ENCODE data around the gene COL24A1.
"Not testable (repeated sequence)": the region's sequence is repeated elsewhere in the genome, so short reads cannot be mapped to it uniquely, and the experiment has no call there.

Gene COL24A1

DNA sequence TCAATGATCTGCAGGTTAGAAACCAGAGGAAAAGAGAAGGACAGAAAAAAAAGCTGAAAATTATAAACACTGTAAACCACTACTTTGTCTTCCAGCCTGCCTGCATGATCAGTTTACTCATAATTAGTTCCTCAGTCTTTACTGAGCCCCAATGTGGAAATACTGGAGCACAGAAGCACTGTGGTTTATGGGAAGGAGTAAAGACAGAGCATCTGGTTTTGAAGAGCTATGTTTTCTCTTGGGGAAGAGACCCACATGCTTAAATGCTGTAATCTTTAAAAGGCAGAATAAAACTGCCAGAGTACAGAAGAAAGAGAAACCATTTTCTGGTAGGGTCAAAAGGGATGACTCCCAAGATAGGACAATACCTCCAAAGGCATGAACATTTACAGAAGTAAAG lies 289.4 kb downstream of the COL24A1 start:
- DNase-seq, result no peak

- DNase-seq, result no peak
These were observed 291.4 kb downstream of the COL24A1 start for GRCh38 chr1:85865213-85865612.

- DNase-seq, result no peak
These were observed 291.8 kb downstream of the COL24A1 start for GRCh38 chr1:85864727-85865126.

DNA sequence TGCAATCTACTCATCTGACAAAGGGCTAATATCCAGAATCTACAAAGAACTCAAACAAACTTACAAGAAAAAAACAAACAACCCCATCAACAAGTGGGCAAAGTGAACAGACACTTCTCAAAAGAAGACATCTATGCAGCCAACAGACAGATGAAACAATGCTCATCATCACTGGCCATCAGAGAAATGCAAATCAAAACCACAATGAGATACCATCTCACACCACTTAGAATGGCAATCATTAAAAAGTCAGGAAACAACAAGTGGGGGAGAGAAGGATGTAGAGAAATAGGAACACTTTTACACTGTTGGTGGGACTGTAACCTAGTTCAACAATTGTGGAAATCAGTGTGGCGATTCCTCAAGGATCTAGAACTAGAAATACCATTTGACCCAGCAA lies 292.9 kb downstream of the COL24A1 start:
- not testable (repeated sequence) for DNase-seq

GRCh38 chr1:85862456-85862855 lies 294.1 kb downstream of the COL24A1 start:
- DNase-seq, result no peak

GRCh38 chr1:85857991-85858390 lies 298.6 kb downstream of the COL24A1 start:
- DNase-seq, result no peak

DNA sequence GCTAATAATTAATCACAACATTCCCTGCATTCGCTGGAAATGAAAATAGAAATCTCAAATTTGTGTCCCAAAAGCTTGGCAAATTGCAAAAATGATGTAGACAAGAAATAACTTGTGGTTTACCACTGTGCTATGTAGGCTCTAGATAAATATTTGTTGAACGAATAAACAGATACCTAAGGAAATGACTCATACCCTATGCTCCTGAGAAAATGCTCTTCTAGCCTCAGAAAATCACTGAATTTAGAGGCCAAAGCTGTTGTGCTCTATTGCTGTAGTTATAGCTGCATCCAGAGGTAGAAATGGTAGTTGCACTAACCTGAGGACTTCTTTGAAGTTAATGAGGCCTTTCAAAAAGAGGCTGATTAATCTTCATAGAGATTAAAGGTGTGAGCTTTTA lies 306.3 kb downstream of the COL24A1 start:
- no peak for DNase-seq

GRCh38 chr1:85849660-85850059 lies 306.9 kb downstream of the COL24A1 start:
- no peak for DNase-seq

DNA sequence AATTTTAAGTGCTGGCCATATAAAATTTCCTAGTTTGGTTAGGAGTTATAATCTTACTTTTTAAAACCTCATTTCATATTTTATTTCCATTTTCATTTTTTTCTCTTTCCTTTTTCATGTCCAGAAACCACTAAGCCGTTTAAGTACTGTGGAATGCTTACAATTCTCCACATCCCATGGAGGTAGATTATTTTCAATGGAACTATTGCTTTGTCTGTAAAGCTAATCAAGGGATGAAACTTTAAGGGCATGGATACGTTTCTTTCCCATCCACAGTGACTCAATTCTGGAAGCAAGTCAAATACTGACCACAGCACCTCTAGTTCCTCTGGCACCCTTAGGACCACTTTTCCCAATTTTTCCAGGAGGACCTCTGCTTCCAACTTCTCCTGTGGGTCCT lies 309.2 kb downstream of the COL24A1 start:
- no peak for DNase-seq

DNA sequence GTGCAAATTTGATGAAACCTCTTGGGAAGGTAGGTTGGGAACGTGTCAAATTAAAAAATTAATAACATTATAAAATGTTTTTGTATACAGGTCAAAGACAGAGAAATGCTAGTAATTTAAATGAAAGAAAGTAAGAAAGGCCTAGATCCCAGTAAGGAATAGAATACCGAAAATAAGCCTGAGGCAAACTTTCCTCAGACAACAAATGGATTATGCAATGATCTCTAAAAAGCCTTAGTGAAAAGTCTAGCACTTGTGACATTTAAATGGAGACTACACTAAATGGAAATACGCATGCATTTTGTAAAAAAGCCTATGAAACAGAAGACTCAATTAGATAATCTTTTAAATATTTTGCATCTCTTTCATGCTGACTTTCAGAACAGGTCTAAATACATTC lies 309.9 kb downstream of the COL24A1 start:
- DNase-seq, result no peak

DNA sequence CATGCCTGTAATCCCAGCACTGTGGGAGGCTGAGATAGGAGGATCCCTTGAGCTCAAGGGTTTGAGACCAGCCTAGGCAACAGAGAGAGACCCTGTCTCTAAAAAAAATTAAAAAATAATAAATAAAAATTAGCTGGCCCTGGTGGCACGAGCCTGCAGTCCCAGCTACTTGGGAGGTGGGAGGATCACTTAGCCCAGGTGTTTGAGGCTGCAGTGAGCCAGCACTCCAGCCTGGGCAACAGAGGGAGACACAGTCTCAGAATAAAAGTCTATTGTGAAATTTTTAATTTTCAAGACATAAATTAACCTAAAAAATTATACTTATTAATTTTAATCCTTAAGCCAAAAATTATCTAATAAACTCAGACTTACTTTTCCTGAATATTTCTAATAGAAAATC lies 317.1 kb downstream of the COL24A1 start:
- no peak for DNase-seq

DNA sequence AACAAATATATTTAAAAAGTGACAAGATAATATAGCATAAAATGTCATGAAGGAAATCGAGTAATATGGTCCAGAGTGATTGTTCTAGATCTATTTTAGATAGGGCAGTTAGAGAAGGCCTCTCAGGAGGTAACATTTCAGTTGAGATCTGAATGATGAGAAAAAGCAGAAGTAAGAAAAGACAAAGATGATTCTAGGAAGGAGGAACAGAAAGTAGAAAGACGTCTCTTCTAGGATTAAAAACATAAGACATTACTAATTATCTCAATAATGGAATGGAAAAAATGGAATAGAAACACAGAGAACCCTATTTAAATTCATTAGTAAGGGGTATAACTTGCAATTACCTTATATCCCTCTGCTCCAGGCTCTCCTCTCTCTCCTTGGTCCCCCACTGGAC lies 318.3 kb downstream of the COL24A1 start:
- DNase-seq, result no peak

DNA sequence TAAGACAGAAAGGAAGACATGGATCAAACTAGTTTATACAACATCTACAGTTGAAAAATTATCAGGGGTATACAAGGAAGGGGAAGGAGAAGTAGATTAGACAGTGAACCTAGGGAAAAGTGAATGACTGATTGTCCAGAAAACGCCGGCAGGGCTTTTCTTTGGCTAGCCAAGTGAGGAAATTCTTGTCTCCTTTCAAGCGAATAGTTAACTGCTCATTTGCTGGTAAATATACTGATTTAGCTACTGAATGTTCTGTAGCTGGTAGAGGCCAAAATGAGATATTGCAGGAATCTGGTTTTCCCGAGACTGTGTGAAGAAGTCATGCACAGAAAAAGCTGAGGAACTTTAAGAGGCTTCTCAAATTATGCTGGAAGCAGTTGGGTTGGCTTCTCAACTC lies 319.8 kb downstream of the COL24A1 start:
- DNase-seq, result no peak

GRCh38 chr1:85833165-85833564 lies 323.4 kb downstream of the COL24A1 start:
- DNase-seq, result not testable (repeated sequence)

- no peak for DNase-seq
These were observed 325.7 kb downstream of the COL24A1 start for GRCh38 chr1:85830837-85831236.

DNA sequence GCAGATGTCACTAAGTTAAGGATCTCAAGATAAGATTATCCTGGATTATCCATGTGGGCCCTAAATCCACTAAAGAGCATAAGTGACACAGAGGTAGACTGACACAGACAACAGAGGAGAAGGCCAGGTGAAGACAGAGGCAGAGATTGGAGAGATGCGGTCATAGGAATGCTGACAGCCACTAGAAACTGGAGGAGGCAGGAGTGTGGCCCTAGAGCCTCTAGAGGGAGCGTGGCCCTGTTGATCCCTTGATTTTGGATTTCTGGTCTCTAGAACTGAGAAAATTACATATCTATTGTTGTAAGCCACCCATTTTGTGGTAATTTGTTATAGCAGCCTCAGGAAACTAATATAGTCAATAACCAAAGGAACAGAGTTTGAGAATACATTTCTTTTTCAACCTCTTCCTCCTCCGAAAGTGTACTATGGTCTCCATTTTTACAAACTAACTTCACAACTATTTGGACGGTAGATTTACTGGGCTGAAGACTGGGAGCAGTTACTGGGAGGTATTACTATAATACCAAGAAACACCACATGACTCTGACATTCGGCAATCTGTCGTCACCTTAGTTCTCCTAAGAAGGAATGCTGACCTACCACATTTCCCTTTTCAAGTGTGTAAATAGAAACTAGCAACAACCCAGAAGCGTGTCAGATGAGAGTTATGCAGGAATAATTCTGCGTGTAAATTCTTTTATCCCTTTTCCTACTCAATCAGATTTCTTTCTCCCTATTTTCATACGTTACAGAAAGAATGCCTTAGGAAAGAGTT lies 332.3 kb downstream of the COL24A1 start:
- DNase-seq, result no peak

GRCh38 chr1:85822696-85823095 lies 333.9 kb downstream of the COL24A1 start:
- DNase-seq, result no peak

GRCh38 chr1:85818371-85818770 lies 338.2 kb downstream of the COL24A1 start:
- no peak for DNase-seq

DNA sequence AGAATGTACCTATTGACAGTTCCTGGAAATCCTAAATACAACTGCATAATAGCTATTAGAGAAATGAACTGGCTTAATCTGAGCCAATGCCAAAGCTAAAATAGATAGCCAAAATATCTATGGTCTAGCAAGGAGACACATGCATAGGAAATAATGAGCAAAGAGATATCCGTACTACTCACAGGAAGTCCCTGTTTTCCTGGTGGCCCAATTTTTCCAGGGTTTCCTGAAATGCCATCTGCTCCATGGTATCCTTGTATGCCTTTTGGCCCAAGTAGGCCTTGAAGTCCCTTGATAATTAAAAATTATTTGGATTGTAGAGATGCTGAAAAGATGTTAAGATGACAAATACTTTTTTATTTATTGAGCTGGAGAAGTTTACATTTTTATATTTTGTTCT lies 340.0 kb downstream of the COL24A1 start:
- no peak for DNase-seq

GRCh38 chr1:85815906-85816305 lies 340.7 kb downstream of the COL24A1 start:
- no peak for DNase-seq

DNA sequence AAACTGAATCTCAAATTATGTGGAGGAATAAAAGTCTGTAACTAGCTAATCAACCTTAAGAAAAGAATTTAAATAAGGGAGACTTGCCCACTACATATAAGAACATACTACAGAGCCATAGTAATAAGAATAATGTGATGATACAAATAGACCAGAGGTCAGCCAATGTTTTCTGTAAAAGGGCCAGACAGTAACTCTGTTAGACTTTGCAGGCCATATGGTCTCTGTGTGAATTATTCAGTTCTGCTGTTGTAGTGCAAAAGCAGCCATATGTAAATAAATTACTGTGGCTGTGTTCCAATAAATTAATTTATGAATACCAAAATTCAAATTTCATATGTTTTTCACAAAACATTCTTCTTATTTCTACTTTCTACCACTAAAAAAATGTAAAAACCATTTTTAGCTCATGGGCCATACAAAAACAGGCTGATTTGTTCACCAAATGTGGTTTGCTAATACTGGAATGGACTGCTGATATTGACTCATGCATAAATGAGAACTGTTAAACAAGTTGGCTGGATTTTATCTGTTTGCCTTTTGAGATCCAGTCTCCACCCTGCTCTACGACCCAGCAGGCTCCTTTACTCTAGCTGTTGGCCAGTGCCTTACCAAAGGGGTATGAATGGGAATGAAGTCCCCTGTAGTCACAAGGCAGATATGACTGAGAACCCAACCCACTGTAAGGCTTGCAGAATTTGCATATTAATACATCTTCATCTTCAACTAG lies 350.2 kb downstream of the COL24A1 start:
- DNase-seq, result no peak

DNA sequence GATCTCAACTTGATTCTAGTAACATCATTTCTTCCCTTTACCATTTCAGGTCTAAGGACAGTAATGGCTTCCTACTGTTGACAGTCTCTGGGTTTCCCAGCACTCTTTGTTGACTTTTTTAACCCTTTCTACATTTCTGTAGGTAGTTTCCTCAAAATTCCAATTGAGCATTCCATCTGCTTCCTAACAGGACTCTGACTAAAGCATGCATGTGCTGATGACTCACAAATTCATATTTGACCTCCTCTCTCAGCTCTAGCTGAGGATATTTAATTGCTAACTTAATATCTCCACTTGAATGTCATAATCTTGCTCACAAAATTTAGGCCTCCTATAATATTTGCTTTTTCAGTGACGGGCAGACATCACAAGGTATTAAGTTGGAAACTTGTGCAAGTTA lies 355.1 kb downstream of the COL24A1 start:
- DNase-seq, result no peak

DNA sequence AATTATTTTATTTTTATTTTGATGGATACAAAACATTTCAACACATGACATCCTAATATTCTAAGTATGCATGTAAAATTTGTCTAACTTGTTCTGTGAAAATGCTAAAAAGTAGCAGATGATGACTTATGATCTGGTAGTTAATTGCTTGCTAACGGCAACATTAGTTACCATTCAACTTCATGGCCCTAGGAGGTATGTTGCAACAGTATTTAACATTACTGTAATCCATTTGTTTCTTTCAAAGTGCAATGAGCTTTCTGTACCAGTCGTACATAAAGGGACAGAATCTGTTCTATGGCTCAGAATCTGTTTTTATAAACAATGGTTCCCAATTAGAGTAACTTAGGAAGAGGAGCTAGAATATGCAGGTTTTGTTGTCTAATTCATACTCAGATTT lies 356.8 kb downstream of the COL24A1 start:
- DNase-seq, result no peak

DNA sequence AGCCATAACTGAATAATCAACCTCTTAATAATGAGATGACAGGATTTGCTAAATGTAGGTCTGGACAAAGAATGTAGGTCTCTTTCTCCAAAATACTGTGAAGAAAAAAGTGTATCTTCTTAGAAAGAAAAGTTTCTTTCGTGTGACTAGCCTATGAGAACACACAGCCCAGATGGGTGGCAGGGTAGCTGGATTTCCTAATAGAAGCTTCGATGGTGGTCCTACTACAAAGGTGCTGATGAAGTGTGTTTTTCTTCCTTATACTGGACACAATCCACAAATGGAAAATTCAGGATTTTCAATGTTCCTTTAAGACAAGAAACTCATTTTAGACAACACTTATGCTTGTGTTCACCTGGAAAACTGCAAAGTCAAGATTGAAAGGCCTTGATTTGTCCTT lies 358.2 kb downstream of the COL24A1 start:
- DNase-seq, result no peak

DNA sequence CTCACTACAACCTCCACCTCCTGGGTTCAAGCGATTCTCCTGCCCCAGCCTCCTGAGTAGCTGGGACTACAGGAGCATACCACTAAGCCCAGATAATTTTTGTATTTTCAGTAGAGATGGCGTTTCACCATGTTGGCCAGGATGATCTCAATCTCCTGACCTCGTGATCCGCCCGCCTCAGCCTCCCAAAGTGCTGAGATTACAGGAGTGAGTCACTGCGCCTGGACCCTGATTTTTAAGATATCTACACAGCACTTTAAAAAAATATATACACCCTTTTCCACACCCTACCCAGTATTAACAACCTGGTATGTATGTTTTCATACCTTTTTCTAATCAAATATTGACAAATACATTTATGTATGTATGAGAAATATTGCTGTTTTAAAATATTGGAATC lies 379.6 kb downstream of the COL24A1 start:
- not testable (repeated sequence) for DNase-seq
